T-helper 1 cell treated with Interleukin-12 subunit alpha and Interleukin-12 subunit beta and Interleukin-4 antibody, amounts not matched to agents 30 μg/mL and 1 μg/mL, for 36 hours (primary cell): ENCODE measurements around the gene PLXDC2.
"Not testable (repeated sequence)": the region's sequence is repeated elsewhere in the genome, so short reads cannot be mapped to it uniquely, and the experiment has no call there.

Experiments used
- H3K27ac Mint-ChIP-seq: one replicate; pipeline ENCODE4 v1.8.0; 2021; ENCODE audit warnings: mild to moderate bottlenecking, mixed read lengths
- H3K27me3 Mint-ChIP-seq: one replicate; pipeline ENCODE4 v1.8.0; 2021; ENCODE audit warnings: low read depth, mixed read lengths
- H3K36me3 Mint-ChIP-seq: one replicate; pipeline ENCODE4 v1.8.0; 2021; ENCODE audit warnings: low read depth, mixed read lengths
- H3K4me1 Mint-ChIP-seq: one replicate; pipeline ENCODE4 v1.8.0; 2021; ENCODE audit warnings: low read depth, mixed read lengths
- H3K4me3 Mint-ChIP-seq: one replicate; pipeline ENCODE4 v1.8.0; 2021; ENCODE audit warnings: mild to moderate bottlenecking, moderate library complexity, mixed read lengths
- H3K9me3 Mint-ChIP-seq: one replicate; pipeline ENCODE4 v1.8.0; 2021; ENCODE audit warnings: mixed read lengths

PLXDC2 gene

GRCh38 chr10:19970717-19971116 is 154.5 kb downstream of the PLXDC2 start:
- Mint-ChIP-seq H3K27ac (no peak overlapping the region), H3K27me3 (no peaks in the 10 kb centered on the region), H3K36me3 (no peaks in the 10 kb centered on the region), H3K4me3 (no peak overlapping the region), H3K9me3 (peaks cover 7% of the 10 kb centered on the region), H3K4me1 (no peaks in the 10 kb centered on the region)

- Mint-ChIP-seq H3K27me3 (no peaks in the 10 kb centered on the region), H3K4me1 (no peaks in the 10 kb centered on the region), H3K27ac (no peak overlapping the region), H3K4me3 (no peak overlapping the region), H3K9me3 (peaks cover 6% of the 10 kb centered on the region), H3K36me3 (no peaks in the 10 kb centered on the region)
Measured at GRCh38 chr10:19971343-19972052, 155.3 kb downstream of the PLXDC2 start.

GRCh38 chr10:19974138-19974537 is 157.9 kb downstream of the PLXDC2 start:
- H3K27me3 Mint-ChIP-seq, result no peaks in the 10 kb centered on the region
- no peak overlapping the region for H3K4me3 Mint-ChIP-seq
- H3K9me3 Mint-ChIP-seq, result peaks cover 4% of the 10 kb centered on the region
- H3K4me1 Mint-ChIP-seq, result no peaks in the 10 kb centered on the region
- no peak overlapping the region for H3K27ac Mint-ChIP-seq
- H3K36me3 Mint-ChIP-seq, result no peaks in the 10 kb centered on the region

- Mint-ChIP-seq H3K9me3 (peaks cover 4% of the 10 kb centered on the region), H3K27me3 (no peaks in the 10 kb centered on the region), H3K4me3 (no peak overlapping the region), H3K4me1 (no peaks in the 10 kb centered on the region), H3K36me3 (no peaks in the 10 kb centered on the region), H3K27ac (no peak overlapping the region)
Measured at GRCh38 chr10:19974554-19974953, 158.3 kb downstream of the PLXDC2 start.

- Mint-ChIP-seq H3K27ac (no peak overlapping the region), H3K36me3 (no peaks in the 10 kb centered on the region), H3K9me3 (no peaks in the 10 kb centered on the region), H3K27me3 (no peaks in the 10 kb centered on the region), H3K4me1 (no peaks in the 10 kb centered on the region), H3K4me3 (no peak overlapping the region)
Measured at GRCh38 chr10:19977097-19977521, 160.9 kb downstream of the PLXDC2 start.

- no peaks in the 10 kb centered on the region for H3K4me1 Mint-ChIP-seq
- no peaks in the 10 kb centered on the region for H3K36me3 Mint-ChIP-seq
- H3K27ac Mint-ChIP-seq, result no peak overlapping the region
- no peaks in the 10 kb centered on the region for H3K27me3 Mint-ChIP-seq
- H3K4me3 Mint-ChIP-seq, result no peak overlapping the region
- H3K9me3 Mint-ChIP-seq, result no peaks in the 10 kb centered on the region
Measured at GRCh38 chr10:19979628-19980027, 163.4 kb downstream of the PLXDC2 start.

GRCh38 chr10:19983880-19984565 is 167.8 kb downstream of the PLXDC2 start:
- Mint-ChIP-seq H3K9me3 (no peaks in the 10 kb centered on the region), H3K27me3 (no peaks in the 10 kb centered on the region), H3K4me1 (no peaks in the 10 kb centered on the region), H3K36me3 (no peaks in the 10 kb centered on the region), H3K27ac (no peak overlapping the region), H3K4me3 (no peak overlapping the region)

- H3K36me3 Mint-ChIP-seq, result no peaks in the 10 kb centered on the region
- no peaks in the 10 kb centered on the region for H3K9me3 Mint-ChIP-seq
- H3K4me1 Mint-ChIP-seq, result no peaks in the 10 kb centered on the region
- no peaks in the 10 kb centered on the region for H3K27me3 Mint-ChIP-seq
- H3K27ac Mint-ChIP-seq, result no peak overlapping the region
- H3K4me3 Mint-ChIP-seq, result no peak overlapping the region
Measured at GRCh38 chr10:19985745-19986144, 169.5 kb downstream of the PLXDC2 start.

GRCh38 chr10:19986591-19986990 is 170.4 kb downstream of the PLXDC2 start:
- Mint-ChIP-seq H3K4me3 (no peak overlapping the region), H3K27ac (no peak overlapping the region), H3K9me3 (no peaks in the 10 kb centered on the region), H3K4me1 (no peaks in the 10 kb centered on the region), H3K27me3 (no peaks in the 10 kb centered on the region), H3K36me3 (no peaks in the 10 kb centered on the region)

GRCh38 chr10:19987931-19988330 is 171.7 kb downstream of the PLXDC2 start:
- H3K4me3 Mint-ChIP-seq, result no peak overlapping the region
- H3K27me3 Mint-ChIP-seq, result no peaks in the 10 kb centered on the region
- H3K27ac Mint-ChIP-seq, result no peak overlapping the region
- H3K36me3 Mint-ChIP-seq, result no peaks in the 10 kb centered on the region
- H3K9me3 Mint-ChIP-seq, result peaks cover 4% of the 10 kb centered on the region
- H3K4me1 Mint-ChIP-seq, result no peaks in the 10 kb centered on the region

GRCh38 chr10:19993714-19994315 is 177.6 kb downstream of the PLXDC2 start:
- Mint-ChIP-seq H3K4me1 (no peaks in the 10 kb centered on the region), H3K27ac (no peak overlapping the region), H3K27me3 (no peaks in the 10 kb centered on the region), H3K36me3 (no peaks in the 10 kb centered on the region), H3K4me3 (no peak overlapping the region), H3K9me3 (peaks cover 4% of the 10 kb centered on the region)

GRCh38 chr10:19998482-19998881 is 182.2 kb downstream of the PLXDC2 start:
- H3K27me3 Mint-ChIP-seq, result no peaks in the 10 kb centered on the region
- H3K36me3 Mint-ChIP-seq, result no peaks in the 10 kb centered on the region
- peaks cover 8% of the 10 kb centered on the region for H3K9me3 Mint-ChIP-seq
- H3K4me3 Mint-ChIP-seq, result no peak overlapping the region
- H3K27ac Mint-ChIP-seq, result no peak overlapping the region
- H3K4me1 Mint-ChIP-seq, result peaks cover 3% of the 10 kb centered on the region

- Mint-ChIP-seq H3K4me3 (no peak overlapping the region), H3K36me3 (no peaks in the 10 kb centered on the region), H3K9me3 (peaks cover 8% of the 10 kb centered on the region), H3K27me3 (no peaks in the 10 kb centered on the region), H3K4me1 (peaks cover 3% of the 10 kb centered on the region), H3K27ac (no peak overlapping the region)
Measured at GRCh38 chr10:19999431-19999830, 183.2 kb downstream of the PLXDC2 start.

- H3K27ac Mint-ChIP-seq, H3K4me3 Mint-ChIP-seq, H3K27me3 Mint-ChIP-seq, H3K36me3 Mint-ChIP-seq, H3K4me1 Mint-ChIP-seq: not testable (repeated sequence)
- peaks cover 12% of the 10 kb centered on the region for H3K9me3 Mint-ChIP-seq
Measured at GRCh38 chr10:20002026-20002425, 185.8 kb downstream of the PLXDC2 start.

GRCh38 chr10:20002657-20003056 is 186.4 kb downstream of the PLXDC2 start:
- Mint-ChIP-seq H3K27me3 (no peaks in the 10 kb centered on the region), H3K4me3 (no peak overlapping the region), H3K36me3 (peaks cover 2% of the 10 kb centered on the region), H3K27ac (no peak overlapping the region), H3K9me3 (peaks cover 12% of the 10 kb centered on the region), H3K4me1 (peaks cover 3% of the 10 kb centered on the region)
